Activated CD8-positive, alpha-beta memory T cell treated with anti-CD3 and anti-CD28 coated beads, Interleukin-2, amount 10 ng/mL, durations not matched to agents 7 days and 5 days (primary cell): ENCODE results near the gene GLTP. TPM values are rescaled to one million over a fixed set of nuclear protein-coding genes. Genes with fewer than 3 reads are reported as not detected.
A peak's percentile ranks its signal among the peaks of the same experiment; 100 is the strongest.

Experiments
- ATAC-seq: fragments of 150-1000 bp; cut with Tn5 transposase; one replicate; pipeline ENCODE4 v1.10.0; 2021; ENCODE audit warnings: moderate library complexity
- CTCF ChIA-PET: fragments of 350-600 bp; sonication (Branson Sonifier 250); formaldehyde crosslinking; loops from one replicate; lab custom pipeline; 2021; ENCODE audit warnings: antibody characterized with exemption; lab: Charles Lee
- DNase-seq: peaks from one replicate; pipeline ENCODE4 v3.0.0-alpha.2; 2020
- H3K27ac Mint-ChIP-seq: one replicate; pipeline ENCODE4 v1.8.0; 2021; ENCODE audit warnings: mild to moderate bottlenecking, mixed read lengths
- H3K27me3 Mint-ChIP-seq: one replicate; pipeline ENCODE4 v1.8.0; 2021; ENCODE audit warnings: mixed read lengths
- H3K36me3 Mint-ChIP-seq: one replicate; pipeline ENCODE4 v1.8.0; 2021; ENCODE audit warnings: mild to moderate bottlenecking, mixed read lengths
- H3K4me1 Mint-ChIP-seq: one replicate; pipeline ENCODE4 v1.8.0; 2021; ENCODE audit warnings: mixed read lengths
- H3K4me3 Mint-ChIP-seq: one replicate; pipeline ENCODE4 v1.8.0; 2021; ENCODE audit warnings: mild to moderate bottlenecking, moderate library complexity, mixed read lengths
- H3K9me3 Mint-ChIP-seq: one replicate; pipeline ENCODE4 v1.8.0; 2022; ENCODE audit warnings: low read depth, mixed read lengths
- total RNA-seq, 2 experiments: library from RNA; stranded (reverse); gene quantifications; one replicate each; pipeline ENCODE4 v1.2.3, GENCODE V29; 2021

The GLTP gene
- total RNA-seq, 2 experiments from 2014 or later, result 16.3 to 19.2 TPM

DNA sequence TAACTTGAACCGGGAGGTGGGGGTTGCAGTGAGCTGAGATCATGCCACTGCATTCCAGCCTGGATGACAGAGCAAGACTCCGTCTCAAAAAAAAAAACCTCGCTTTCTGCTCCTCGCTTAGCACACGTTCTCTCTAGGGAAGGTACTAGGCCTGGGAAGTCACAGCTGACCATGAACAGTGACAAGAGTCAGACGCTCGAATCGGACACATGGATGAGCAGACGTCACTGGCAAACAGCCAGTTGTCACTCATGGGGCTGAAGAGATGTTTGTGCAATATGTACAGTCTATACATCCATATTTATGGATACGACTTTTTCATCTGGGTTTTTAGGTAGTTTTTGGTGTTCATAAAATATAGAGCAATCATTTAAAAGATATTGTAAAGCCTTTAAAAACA, 39.1 kb upstream of the GLTP start:
- Mint-ChIP-seq H3K4me3 (no peak overlapping the region), H3K27me3 (no peaks in the 10 kb centered on the region), H3K36me3 (peaks cover 34% of the 10 kb centered on the region), H3K9me3 (no peaks in the 10 kb centered on the region), H3K4me1 (no peaks in the 10 kb centered on the region), H3K27ac (no peak overlapping the region)
- CTCF ChIA-PET, result interaction anchor here (2.0 kb wide), 1 partner anchor 19 kb away, joined by 4 read pairs; the partner anchor contains the start of gene TCHP
- DNase-seq (no peak), ATAC-seq (no peak)

DNA sequence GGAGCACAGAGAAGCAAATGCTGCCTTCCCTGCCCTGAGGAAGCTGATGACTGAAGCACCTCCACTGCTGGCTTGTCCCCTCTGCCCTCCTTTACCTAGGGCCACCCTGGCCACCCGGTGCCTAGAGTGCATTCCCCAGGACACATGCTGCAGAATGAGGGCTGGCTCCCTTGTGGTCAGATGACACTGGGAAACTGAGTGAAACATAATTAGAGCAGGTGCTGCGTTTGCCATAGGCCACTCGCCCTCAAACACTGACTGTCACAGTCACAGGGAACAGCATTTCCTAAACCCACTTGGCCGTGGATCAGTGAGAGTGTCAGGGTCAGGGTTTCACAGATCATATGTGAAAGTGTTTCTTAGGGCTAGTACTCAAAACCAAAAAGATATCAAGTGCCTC, 35.7 kb upstream of the GLTP start:
- CTCF ChIA-PET, result no interaction called here
- H3K36me3 Mint-ChIP-seq, result peaks cover 37% of the 10 kb centered on the region
- no peak overlapping the region for H3K27ac Mint-ChIP-seq
- no peaks in the 10 kb centered on the region for H3K9me3 Mint-ChIP-seq
- no peaks in the 10 kb centered on the region for H3K4me1 Mint-ChIP-seq
- no peak for DNase-seq
- H3K4me3 Mint-ChIP-seq, result no peak overlapping the region
- no peaks in the 10 kb centered on the region for H3K27me3 Mint-ChIP-seq
- no peak for ATAC-seq

DNA sequence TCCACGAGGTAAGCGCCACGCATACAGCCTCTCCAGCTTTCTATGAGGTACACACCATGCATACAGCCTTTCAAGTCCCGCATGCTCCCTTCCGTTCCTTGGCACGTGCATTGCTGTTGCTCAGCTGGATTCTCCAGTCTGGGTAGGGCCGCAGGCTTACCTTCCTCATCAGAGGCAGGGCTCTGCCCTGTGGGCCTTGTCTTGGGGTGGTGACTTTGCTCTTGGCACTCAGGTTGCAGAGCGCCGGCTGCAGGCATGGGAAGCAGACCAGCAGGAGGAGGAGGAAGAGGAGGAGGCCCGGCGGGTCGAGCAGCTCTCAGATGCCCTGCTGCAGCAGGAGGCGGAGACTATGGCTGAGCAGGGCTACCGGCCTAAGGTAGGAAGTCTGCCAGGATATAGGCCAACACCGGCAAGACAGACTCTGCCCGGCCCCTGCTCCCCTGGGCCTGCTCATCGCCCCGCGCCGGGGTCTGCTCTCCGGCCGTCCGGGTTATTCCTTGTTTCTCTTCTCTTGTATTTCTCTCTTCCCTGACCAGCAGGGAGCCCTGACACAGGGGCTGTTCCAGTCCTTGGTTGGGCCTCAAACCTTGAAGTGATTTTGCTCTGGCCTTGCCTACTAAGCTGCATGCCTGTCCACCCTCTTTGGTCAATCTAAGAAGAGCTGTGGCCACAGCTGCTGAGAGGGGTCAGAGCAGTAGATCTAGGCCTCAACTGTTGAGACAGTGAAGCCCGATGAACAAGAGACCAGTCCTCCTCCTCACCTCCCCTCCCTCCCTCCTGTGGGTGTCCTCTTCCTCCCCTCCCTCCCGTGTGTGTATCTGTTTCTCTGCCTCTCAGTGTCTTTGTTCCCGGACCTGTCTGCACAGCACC, 35.1 kb upstream of the GLTP start:
- ATAC-seq, result no peak
- no peaks in the 10 kb centered on the region for H3K27me3 Mint-ChIP-seq
- H3K36me3 Mint-ChIP-seq, result peaks cover 34% of the 10 kb centered on the region
- no peak for DNase-seq
- H3K4me3 Mint-ChIP-seq, result no peak overlapping the region
- no peak overlapping the region for H3K27ac Mint-ChIP-seq
- H3K9me3 Mint-ChIP-seq, result no peaks in the 10 kb centered on the region
- CTCF ChIA-PET, result interaction anchor here (0.6 kb wide), 3 partner anchors 42 to 341 kb away, joined by 3 read pairs; partner anchors contain the start of gene MVK
- H3K4me1 Mint-ChIP-seq, result no peaks in the 10 kb centered on the region

DNA sequence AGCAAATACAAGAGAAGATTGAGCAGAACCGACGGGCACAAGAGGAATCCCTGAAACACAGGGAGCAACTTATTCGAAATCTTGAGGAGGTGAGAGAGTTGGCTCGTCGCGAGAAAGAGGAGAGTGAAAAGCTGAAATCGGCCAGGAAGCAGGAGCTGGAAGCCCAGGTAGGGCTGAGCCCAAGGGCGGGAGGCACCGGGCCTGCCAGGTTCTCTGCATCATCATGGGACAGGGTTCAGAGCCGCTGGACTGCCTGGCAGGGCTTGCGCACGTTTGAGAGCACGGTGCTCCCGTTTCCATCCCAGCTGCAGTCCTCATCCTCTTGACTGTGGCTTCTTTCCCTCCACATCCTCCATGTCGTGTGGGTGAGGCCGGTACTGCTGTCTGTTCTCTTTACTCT, 34.1 kb upstream of the GLTP start:
- Mint-ChIP-seq H3K36me3 (peaks cover 36% of the 10 kb centered on the region), H3K4me1 (no peaks in the 10 kb centered on the region), H3K27me3 (no peaks in the 10 kb centered on the region), H3K4me3 (no peak overlapping the region), H3K9me3 (no peaks in the 10 kb centered on the region), H3K27ac (no peak overlapping the region)
- CTCF ChIA-PET, result interaction anchor here (0.6 to 1.0 kb wide), 3 partner anchors 62 to 341 kb away, joined by 3 read pairs; partner anchors contain the start of gene MVK
- ATAC-seq (no peak), DNase-seq (no peak)

DNA sequence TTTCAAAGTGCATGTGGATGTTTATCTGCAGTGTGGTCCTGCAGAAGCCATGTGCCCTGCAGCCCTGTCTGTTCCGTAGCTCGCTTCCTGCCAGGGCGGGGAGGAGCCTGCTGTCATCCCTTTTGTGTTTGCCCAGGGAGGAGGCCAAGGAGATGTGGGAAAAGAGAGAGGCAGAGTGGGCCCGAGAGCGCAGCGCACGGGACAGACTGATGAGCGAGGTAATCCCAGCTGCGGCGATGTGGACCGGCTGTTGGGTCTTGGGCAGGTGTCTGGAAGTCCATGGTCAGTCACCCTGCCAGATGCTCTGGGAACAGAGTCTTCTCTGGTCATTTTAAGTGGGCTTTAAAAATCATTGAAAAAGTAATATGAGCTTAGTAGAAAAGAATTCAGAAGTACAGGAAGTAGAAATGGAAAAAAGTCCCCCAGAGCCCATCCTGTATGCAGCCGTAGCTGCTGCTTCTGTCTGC, 32.5 kb upstream of the GLTP start:
- DNase-seq (no peak), ATAC-seq (no peak)
- Mint-ChIP-seq H3K4me1 (no peaks in the 10 kb centered on the region), H3K27me3 (no peaks in the 10 kb centered on the region), H3K9me3 (no peaks in the 10 kb centered on the region), H3K27ac (no peak overlapping the region), H3K4me3 (no peak overlapping the region), H3K36me3 (peaks cover 39% of the 10 kb centered on the region)
- CTCF ChIA-PET, result no interaction called here

DNA sequence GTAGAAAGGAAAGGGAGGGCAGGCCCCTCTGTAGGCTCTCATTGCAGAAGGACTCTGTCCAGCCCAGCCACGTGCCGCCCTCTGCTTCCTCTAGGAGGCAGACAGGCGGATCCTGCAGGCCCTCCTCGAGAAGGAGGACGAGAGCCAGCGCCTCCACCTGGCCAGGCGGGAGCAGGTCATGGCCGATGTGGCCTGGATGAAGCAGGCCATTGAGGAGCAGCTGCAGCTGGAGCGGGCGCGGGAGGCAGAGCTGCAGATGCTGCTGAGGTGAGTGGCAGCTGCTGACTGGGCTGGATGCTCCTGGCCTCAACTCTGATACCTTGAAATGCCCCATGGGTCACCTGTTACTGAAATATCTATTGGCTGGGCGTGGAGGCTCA, 30.6 kb upstream of the GLTP start:
- CTCF ChIA-PET, result interaction anchor here (1.5 kb wide), 1 partner anchor 30 kb away, joined by 3 read pairs; no protein-coding TSS in a partner anchor
- no peak overlapping the region for H3K27ac Mint-ChIP-seq
- H3K4me1 Mint-ChIP-seq, result no peaks in the 10 kb centered on the region
- ATAC-seq, result no peak
- H3K27me3 Mint-ChIP-seq, result no peaks in the 10 kb centered on the region
- no peak for DNase-seq
- peaks cover 42% of the 10 kb centered on the region for H3K36me3 Mint-ChIP-seq
- no peaks in the 10 kb centered on the region for H3K9me3 Mint-ChIP-seq
- no peak overlapping the region for H3K4me3 Mint-ChIP-seq

DNA sequence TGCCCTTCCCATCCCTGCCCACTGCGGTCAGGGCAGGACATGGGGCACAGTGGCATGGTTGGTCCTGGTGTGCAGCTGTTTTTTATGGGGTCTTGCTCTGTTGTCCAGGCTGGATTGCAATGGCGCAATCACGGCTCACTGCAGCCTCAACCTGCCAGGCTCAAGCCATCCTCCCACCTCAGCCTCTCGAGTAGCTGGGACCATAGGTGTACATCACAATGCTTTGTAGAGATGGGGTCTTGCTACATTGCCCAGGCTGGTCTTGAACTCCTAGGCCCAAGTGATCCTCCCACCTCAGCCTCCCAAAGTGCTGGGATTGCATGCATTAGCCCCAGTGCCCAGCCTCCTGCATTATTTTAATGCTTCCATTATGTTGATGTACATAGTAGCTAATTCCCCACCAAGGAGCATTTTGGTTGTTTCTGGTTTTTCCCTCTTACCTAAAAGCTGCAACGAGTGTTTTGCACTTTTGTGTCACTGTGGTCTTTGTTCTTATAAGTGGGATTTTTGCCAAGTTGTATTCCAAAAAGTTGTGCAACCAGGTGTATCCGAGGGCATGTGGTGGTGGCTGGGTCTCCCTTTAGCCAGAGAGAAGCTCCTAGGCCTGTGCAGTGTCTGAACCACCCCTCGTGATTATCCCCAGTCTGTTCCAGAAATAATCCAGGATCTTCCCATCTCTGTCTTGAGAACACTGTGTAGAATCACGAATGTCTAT, 30.1 kb upstream of the GLTP start:
- no peaks in the 10 kb centered on the region for H3K4me1 Mint-ChIP-seq
- H3K27me3 Mint-ChIP-seq, result no peaks in the 10 kb centered on the region
- H3K4me3 Mint-ChIP-seq, result no peak overlapping the region
- CTCF ChIA-PET, result interaction anchor here (0.9 to 1.5 kb wide), 2 partner anchors 20 to 31 kb away, joined by 3 read pairs; no protein-coding TSS in a partner anchor
- H3K36me3 Mint-ChIP-seq, result peaks cover 45% of the 10 kb centered on the region
- H3K9me3 Mint-ChIP-seq, result no peaks in the 10 kb centered on the region
- DNase-seq, result no peak
- no peak overlapping the region for H3K27ac Mint-ChIP-seq
- ATAC-seq, result no peak

DNA sequence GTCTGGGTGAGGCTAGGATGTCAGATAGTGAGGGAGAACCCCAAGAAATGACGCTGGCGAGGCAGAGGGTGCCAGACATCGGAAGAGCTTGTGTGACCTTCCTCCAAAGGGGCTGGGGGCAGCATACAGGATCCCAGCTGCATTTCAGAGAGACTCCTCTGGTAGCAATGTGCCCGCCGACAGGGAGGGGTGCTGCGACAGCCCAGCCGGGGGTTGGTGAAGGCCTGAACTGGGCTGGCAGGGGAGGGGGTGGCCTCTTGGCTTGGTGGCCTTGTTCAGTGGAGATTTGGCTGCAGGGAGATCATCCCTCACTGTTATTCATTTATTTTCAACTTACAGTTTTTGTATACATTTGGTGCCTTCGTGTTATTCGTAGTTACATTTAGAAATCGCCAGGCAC, 25.0 kb upstream of the GLTP start:
- H3K27me3 Mint-ChIP-seq, result no peaks in the 10 kb centered on the region
- peaks cover 15% of the 10 kb centered on the region for H3K4me1 Mint-ChIP-seq
- DNase-seq (no peak), ATAC-seq (no peak)
- no peak overlapping the region for H3K4me3 Mint-ChIP-seq
- H3K36me3 Mint-ChIP-seq, result peaks cover 54% of the 10 kb centered on the region
- CTCF ChIA-PET, result no interaction called here
- H3K9me3 Mint-ChIP-seq, result no peaks in the 10 kb centered on the region
- H3K27ac Mint-ChIP-seq, result no peak overlapping the region

DNA sequence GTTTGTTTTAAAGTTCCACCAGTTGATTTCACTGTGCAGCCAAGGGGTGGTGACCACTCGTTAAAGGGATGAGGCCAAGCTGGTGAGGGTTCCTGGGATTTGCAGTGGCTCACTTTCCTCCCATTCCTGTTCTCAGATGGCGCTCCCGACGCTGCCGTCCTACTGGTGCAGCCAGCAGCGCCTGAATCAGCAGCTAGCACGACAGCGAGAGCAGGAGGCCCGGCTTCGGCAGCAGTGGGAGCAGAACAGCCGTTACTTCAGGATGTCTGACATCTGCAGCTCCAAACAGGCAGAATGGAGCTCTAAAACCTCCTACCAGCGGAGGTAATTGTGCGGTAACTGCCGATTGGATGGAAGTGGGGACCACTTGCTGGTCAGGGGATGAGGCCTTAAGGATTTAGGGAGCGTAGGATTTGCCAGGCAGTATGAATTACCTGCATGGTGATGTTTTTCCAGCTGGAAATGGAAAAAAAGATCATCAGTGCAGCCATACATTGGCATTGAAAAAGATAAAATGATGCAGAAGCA, 22.6 kb upstream of the GLTP start:
- no peak for DNase-seq
- CTCF ChIA-PET, result interaction anchor here (1.0 to 2.9 kb wide), 2 partner anchors 14 to 25 kb away, joined by 3 to 17 read pairs; no protein-coding TSS in a partner anchor
- no peaks in the 10 kb centered on the region for H3K27me3 Mint-ChIP-seq
- H3K27ac Mint-ChIP-seq, result no peak overlapping the region
- H3K4me3 Mint-ChIP-seq, result no peak overlapping the region
- H3K36me3 Mint-ChIP-seq, result peaks cover 41% of the 10 kb centered on the region
- no peak for ATAC-seq
- peaks cover 27% of the 10 kb centered on the region for H3K4me1 Mint-ChIP-seq
- H3K9me3 Mint-ChIP-seq, result no peaks in the 10 kb centered on the region

DNA sequence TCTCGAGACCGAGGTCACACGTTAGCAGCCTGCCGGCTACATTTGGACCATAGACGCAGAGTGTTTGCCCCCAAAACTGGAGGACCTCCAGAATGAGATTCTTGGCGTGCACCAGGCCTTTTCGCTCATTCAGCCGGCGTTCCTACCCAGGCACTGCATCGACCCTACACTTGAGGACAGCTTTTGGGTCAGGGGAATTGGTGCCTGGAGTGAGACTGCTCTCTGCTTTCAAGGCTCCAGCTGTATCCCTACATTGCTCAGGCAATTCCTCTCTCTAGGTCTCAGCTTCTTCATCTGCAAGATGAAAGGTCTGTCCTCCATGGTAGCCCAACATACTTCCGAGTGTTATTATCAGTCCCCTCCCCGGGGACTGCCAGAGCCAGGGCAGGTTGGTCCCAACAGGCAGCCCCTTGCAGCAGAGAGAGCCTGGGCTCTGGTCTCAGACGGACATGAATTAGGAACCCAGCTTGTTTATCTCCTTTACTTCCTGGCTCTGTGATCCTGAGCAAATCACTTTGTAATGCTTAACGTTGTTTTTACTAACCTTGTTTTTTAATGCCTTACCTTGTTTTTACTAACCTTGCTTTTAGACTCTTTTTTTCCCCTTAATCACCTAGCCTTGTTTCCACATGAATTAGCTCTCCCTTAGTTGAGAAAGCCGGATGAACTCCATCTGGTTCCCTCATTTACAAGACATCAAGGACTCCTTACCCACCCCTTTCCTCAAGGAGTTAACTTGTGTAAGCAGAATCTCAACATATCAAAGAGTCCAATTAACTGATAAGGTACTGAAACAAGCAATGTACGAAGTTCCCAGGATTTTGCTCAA, 20.6 kb upstream of the GLTP start:
- peaks cover 27% of the 10 kb centered on the region for H3K4me1 Mint-ChIP-seq
- peak overlapping the region; percentile 95 for H3K27ac Mint-ChIP-seq
- no peaks in the 10 kb centered on the region for H3K27me3 Mint-ChIP-seq
- H3K9me3 Mint-ChIP-seq, result no peaks in the 10 kb centered on the region
- CTCF ChIA-PET, result interaction anchor here (1.1 to 3.4 kb wide), 9 partner anchors 9 to 67 kb away, joined by 3 to 17 read pairs (median 6); no protein-coding TSS in a partner anchor
- H3K36me3 Mint-ChIP-seq, result peaks cover 27% of the 10 kb centered on the region
- ATAC-seq (peak; percentile 18), DNase-seq (no peak)
- peak overlapping the region; percentile 80 for H3K4me3 Mint-ChIP-seq

DNA sequence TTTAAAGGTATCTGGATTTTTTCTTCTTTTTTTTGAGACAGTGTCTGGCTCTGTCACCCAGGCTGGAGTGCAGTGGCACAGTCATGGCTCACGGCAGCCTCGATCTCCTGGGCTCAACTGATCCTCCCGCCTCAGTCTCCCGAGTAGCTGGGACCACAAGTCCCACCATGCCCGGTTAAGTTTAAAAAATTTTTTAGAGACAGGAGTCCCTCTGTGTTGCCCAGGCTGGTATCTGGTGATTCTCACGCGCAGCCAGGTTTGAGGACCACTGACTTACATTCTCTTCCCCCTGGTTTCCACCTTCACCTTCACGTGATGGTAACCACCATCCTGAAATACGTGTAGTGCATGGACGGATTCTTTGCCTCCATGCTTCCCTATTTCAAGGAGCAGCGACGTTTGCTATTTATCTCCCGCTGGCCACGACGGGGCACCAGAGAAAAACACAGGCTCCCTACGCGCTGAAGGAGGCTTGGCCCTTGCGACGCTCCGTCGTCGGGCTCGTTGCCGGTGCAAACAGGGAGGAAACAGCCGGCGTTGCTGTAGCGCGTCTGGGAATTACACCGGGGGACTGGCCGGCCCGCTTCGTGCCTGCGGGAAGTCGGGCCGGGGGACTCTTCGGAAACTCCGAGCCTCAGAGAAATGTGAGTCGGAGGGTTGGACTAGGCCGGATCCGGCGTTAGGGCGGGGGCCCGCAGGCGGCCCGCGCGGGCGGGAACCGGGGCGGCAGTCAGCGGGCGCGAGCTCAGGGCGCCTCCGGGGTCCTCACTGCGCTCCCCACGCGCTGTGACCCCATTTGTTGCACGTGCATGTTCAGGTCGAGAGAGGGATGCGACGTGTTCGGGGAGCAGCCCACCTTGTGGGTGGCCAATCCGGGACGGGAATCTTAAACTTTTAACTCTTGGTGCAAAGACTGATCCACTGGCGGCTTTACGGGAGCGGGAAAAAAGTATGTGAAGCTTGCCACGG, 19.7 kb upstream of the GLTP start, which contains the start of gene TCHP:
Gene TCHP, plus strand, starts transcription at position 492 of the 969 bp plus-strand sequence. CDS start 2,753 bp downstream, outside the sequence.
- peaks cover 27% of the 10 kb centered on the region for H3K4me1 Mint-ChIP-seq
- H3K36me3 Mint-ChIP-seq, result peaks cover 20% of the 10 kb centered on the region
- CTCF ChIA-PET, result interaction anchor here (0.6 to 3.4 kb wide), 10 partner anchors 8 to 1268 kb away, joined by 3 to 17 read pairs (median 5); no protein-coding TSS in a partner anchor
- peak; percentile 84 for DNase-seq
- H3K27me3 Mint-ChIP-seq, result no peaks in the 10 kb centered on the region
- peak; percentile 92 for ATAC-seq
- H3K27ac Mint-ChIP-seq, result peak within 1 kb of the TSS; percentile 95
- peak within 1 kb of the TSS; percentile 80 for H3K4me3 Mint-ChIP-seq
- no peaks in the 10 kb centered on the region for H3K9me3 Mint-ChIP-seq
